ENCODE results near the gene UBC. TPM values are rescaled to one million over a fixed set of nuclear protein-coding genes. Genes with fewer than 3 reads are reported as not detected.
"Not testable (repeated sequence)": the region's sequence is repeated elsewhere in the genome, so short reads cannot be mapped to it uniquely, and the experiment has no call there.

UBC gene
- total RNA-seq, 3 donors from 2014 or later: 1,552 to 1,797 (median 1,598) TPM

- no peaks in the 10 kb centered on the region for H3K36me3 ChIP-seq
- peaks cover 7 to 9% of the 10 kb centered on the region in 2 donors for H3K4me1 ChIP-seq
- DNase-seq (ENCODE audit: low spot score in 2 of 2): peak; percentile 73 to 85
- H3K4me3 ChIP-seq: peak overlapping the region; percentile 40 to 98 (median 85)
- H3K27me3 ChIP-seq: no peaks in the 10 kb centered on the region
- TF ChIP-seq POLR2A (IDR thresholded peaks at IDR 0.05) (no peak), POLR2AphosphoS5 (IDR thresholded peaks at IDR 0.05) (peak in 2 of 3 donors; percentile 56 to 81)
- peak overlapping the region; percentile 98 for H3K27ac ChIP-seq
- intact Hi-C loops (cut with DNase I; ENCODE audit: low total_unique reads): no loop called here
- H3K9me3 ChIP-seq: no peaks in the 10 kb centered on the region
These were observed 2.1 kb upstream of the UBC start for GRCh38 chr12:124916374-124917134.

- DNase-seq (ENCODE audit: low spot score in 2 of 2): peak; percentile 59 to 60
- peak overlapping the region; percentile 70 to 98 (median 85) for H3K4me3 ChIP-seq
These were observed 1.1 kb upstream of the UBC start for GRCh38 chr12:124915239-124916236.

GRCh38 chr12:124913474-124914391 lies 717 bp downstream of the UBC start:
- Histone ChIP-seq H3K36me3 (no peaks in the 10 kb centered on the region), H3K9me3 (no peaks in the 10 kb centered on the region), H3K4me1 (peaks cover 17 to 23% of the 10 kb centered on the region in 2 donors), H3K27me3 (no peaks in the 10 kb centered on the region), H3K27ac (peak overlapping the region; percentile 98), H3K4me3 (peak overlapping the region; percentile 70 to 98 (median 85))
- TF ChIP-seq CTCF (IDR thresholded peaks at IDR 0.05) (peak; percentile 72 to 85 (median 83)), POLR2A (IDR thresholded peaks at IDR 0.05) (no peak)
- peak; percentile 90 to 94 for DNase-seq (ENCODE audit: low spot score in 2 of 2)
- intact Hi-C loops (cut with DNase I; ENCODE audit: low total_unique reads): no loop called here

More at GRCh38 chr12:124915239-124916236, 1.1 kb upstream of the UBC start:
- Histone ChIP-seq H3K4me1 (peaks cover 13 to 14% of the 10 kb centered on the region in 2 donors), H3K27me3 (no peaks in the 10 kb centered on the region), H3K27ac (peak overlapping the region; percentile 98), H3K36me3 (no peaks in the 10 kb centered on the region), H3K9me3 (no peaks in the 10 kb centered on the region)
- TF ChIP-seq POLR2AphosphoS5 (IDR thresholded peaks at IDR 0.05) (no peak), CTCF (IDR thresholded peaks at IDR 0.05) (no peak), POLR2A (IDR thresholded peaks at IDR 0.05) (no peak)
- intact Hi-C loops (cut with DNase I; ENCODE audit: low total_unique reads): no loop called here

- H3K27ac ChIP-seq: peak overlapping the region; percentile 98
- intact Hi-C loops (cut with DNase I; ENCODE audit: low total_unique reads); DNase-seq (ENCODE audit: low spot score in 2 of 2); H3K9me3 ChIP-seq; H3K27me3 ChIP-seq; H3K36me3 ChIP-seq: not testable (repeated sequence)
- peak overlapping the region; percentile 70 to 98 (median 85) for H3K4me3 ChIP-seq
- peak in 2 of 3 donors; percentile 69 to 71 for TF ChIP-seq POLR2AphosphoS5 (IDR thresholded peaks at IDR 0.05)
- peaks cover 17 to 18% of the 10 kb centered on the region in 2 donors for H3K4me1 ChIP-seq
These were observed 1.7 kb downstream of the UBC start for GRCh38 chr12:124912529-124913287.

GRCh38 chr12:124911521-124911920 lies 2.9 kb downstream of the UBC start:
- DNase-seq (ENCODE audit: low spot score in 2 of 2); intact Hi-C loops (cut with DNase I; ENCODE audit: low total_unique reads); H3K9me3 ChIP-seq; H3K27me3 ChIP-seq; H3K36me3 ChIP-seq: not testable (repeated sequence)
- H3K4me1 ChIP-seq: peaks cover 12 to 18% of the 10 kb centered on the region in 2 donors
- H3K27ac ChIP-seq: peak overlapping the region; percentile 42 to 78
- peak overlapping the region; percentile 30 to 60 (median 33) for H3K4me3 ChIP-seq

Measured in breast epithelium (tissue), 4 donors.